Stimulated activated CD8-positive, alpha-beta memory T cell treated with anti-CD3 and anti-CD28 coated beads, Interleukin-7, amount 100 ng/mL, for 1 hour (primary cell): ENCODE data around the gene GNAQ.

ENCODE experiments used
- DNase-seq, 2 donors: peaks; one replicate each; pipeline ENCODE4 v3.0.0-alpha.2; 2020; ENCODE audit warnings: low read depth in 2 of 2

GNAQ gene

DNA sequence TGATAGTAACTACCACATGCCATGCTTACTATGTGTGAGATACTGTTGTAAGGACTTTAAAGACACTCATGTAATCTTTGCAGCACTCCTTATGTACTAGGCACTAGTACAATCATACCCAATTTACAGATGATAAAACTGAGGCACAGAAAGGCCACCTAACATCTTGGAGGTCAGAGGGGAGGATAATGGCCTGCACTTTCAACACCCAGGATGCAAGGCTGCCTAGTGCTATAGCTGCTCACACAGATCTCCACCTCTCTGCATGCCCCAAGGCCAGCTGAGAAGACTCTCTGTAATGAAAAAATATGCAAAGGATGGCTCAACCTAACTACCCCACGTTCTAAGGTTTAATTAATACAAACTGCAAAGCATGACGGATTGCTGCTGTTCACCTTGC, 57.2 kb downstream of the GNAQ start:
- no peak for DNase-seq

DNA sequence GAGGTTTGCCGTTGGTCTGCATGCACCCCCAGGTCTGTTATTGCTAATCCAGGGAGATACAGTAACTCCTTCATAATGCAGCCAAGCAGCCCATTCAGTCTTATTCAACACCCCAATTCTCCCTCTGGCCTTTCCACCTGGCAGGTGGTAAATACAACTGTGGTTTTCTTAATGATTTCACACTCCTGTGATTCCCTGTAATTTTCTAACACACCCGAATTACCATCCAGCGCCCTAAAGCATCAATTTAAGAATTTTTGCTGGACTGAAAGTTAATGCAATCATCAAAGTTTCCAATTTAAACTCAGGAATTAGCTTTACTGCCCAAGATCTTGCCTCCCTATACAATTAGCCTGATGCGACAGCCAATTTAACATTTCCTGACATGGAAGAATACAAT, 62.5 kb downstream of the GNAQ start:
- DNase-seq: no peak

DNA sequence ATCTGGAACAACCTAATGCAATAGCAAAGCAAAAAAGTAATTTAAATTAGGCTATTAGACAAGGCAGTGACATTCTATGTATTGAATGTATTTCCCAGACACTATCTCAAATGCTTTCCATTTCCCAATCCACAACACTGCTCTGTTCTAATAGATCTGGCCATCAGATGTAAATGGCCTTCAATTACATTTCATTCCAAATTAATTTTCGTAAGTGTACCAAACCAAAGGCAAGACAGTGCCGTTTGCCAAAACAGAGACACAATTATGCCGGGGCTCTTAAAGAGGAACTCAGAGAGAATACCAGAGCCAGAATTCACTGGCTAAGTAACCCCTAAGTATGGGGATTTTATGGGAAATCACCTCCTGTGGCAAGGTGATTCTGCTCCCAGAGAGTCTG, 63.1 kb downstream of the GNAQ start:
- DNase-seq: no peak

DNA sequence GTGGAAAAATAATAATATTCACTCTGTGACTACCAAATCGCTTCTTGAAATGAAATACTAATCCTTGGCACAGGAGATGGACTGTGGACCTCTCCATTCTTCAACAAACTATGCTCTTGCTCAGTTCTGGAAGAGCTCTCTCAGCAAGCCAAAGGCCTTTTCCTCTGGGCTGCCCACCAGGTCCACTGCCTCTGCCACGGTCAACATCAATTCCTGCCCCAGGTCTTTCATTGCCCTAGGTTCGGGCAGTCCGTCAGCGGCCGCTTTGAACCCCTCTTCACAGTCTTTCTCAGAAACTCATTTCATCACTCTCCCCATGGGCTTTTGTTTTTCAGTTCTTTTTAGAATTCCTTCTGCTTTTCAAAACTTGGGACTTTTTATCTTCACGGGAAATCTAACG, 64.9 kb downstream of the GNAQ start:
- no peak for DNase-seq

DNA sequence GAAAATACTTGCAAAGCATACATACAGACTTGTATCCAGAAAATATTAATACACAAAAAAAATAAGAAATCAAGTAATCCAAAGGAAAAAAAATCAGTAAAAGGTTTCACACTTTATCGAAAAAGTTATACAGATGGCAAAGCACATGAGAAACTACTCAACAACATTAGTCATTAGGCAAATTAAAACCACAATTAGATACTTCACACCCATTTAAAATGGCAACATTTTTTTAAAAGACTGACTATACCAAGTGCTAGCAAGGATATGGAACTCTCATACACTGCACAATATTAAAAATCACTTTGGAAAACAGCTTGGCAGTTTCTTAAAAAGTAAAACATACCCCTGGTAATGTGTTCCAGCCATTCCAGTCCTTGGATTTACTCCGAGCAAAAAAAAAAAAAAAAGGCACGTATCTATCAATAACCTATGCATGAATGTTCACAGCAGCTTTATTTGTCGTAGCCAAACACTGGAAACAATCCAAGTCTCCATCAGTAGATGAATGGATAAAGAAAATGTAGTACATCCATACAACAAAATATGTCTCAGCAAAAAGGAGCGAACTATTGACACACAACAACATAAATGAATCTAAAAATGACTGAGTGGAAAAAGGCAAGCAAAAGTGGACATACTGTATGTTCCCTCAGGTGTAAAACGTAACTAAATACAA, 66.0 kb downstream of the GNAQ start:
- DNase-seq: no peak

DNA sequence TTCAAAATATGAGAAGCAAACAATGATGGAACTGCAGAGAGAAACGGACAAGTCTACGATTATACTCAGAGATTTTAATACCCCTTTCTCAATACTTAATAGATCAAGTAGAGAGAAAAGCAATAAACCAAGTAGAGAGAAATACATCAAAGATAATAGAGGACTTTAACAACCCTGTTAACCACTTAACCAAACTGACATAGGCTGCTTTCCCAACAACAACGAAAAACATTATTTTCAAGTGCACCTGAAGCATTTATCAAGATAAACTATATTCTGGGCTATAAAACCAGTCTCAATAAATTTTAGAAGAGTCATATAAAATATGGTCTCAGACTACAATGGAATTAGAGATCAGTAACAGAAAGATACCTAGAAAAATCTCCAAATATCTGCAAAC, 67.4 kb downstream of the GNAQ start:
- DNase-seq: no peak

DNA sequence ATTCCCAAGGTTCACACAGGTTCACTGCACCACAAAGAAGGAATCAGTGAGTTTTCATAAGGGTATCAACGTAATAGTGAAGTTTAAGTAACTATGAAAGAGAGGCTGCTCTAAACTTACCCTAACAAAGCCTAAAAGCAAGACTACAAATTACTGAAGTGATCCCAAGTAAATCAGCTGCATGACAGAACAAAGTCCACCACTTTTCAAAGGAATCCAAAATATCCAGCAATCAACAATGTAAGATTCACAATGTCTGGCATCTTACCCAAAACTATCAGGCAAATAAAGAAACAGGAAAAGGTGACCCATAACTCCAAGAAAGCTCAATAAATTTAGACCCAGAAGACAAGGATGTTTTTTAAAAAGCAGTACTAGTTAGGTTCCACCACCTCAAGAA, 70.1 kb downstream of the GNAQ start:
- no peak for DNase-seq

DNA sequence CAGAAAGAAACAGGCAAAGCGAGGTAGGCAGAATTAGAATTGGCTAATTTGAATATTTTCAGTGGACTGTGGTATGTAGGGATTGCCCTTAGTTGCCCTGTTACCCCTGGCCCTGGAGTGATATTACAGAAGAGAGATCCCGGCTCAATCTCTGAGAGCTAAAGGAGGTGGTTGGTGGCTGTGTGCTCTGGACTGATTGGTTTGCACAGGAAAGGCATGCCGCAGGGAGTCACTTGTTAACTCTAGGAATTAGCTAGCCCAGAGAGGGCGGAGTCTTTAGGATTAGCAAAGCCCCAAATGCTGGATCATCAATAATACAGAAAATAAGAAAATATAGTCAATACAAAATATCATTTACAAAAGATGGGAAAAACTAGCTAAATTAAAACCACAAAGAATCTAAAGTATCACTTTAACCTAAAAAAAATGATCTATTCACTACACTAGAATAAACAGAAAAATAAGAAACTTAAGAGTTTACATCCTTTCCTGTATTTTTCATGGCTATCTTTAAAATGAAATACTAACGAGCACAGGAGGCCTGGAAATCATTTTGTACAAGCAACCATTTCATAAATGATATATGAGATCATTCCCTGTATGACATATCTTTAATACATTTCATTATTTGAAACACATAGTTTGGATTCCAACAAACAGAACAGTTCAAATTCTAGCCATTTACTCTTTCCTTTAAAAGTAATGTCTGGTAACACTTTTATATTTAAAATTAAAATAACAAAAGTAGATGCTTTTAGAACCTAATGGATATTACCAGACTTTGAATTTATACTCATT, 71.1 kb downstream of the GNAQ start:
- DNase-seq: no peak

DNA sequence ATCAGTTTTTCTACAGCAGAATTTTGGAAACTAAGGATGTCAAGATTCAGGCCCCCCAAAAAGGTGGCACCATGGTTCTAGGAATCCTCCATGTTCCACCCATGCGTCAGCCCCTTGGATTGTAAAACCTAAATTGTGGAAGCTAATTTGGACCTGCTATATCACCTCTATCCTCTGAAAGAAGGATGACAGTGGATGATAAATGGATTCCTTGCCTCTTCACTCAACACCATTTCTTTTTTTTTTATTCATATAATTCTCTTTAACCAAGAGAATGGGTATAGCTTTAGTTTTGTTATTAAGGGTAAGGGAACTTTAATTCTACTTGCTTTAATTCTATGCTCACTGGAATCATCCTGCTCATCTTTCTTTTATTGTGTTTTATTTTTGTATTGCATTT, 71.8 kb downstream of the GNAQ start:
- no peak for DNase-seq

DNA sequence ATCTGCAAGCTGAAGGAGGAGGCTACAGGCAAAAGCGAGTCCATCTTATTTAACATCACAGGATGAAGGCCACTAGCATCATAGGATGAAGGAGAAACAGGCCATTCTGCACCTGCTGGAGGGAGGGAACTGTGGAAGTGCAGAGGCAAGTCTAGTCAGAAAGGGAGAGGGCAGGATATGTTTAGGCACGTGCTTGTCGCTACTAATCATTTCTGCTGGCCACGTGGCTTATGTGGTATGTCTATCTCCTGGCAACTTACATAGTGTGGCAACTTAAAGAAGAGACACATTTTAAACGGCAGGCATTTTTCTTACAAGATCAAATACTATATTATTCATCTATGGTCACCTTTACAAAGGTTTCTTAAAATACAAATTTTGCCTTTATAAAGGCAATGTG, 74.0 kb downstream of the GNAQ start:
- no peak for DNase-seq

DNA sequence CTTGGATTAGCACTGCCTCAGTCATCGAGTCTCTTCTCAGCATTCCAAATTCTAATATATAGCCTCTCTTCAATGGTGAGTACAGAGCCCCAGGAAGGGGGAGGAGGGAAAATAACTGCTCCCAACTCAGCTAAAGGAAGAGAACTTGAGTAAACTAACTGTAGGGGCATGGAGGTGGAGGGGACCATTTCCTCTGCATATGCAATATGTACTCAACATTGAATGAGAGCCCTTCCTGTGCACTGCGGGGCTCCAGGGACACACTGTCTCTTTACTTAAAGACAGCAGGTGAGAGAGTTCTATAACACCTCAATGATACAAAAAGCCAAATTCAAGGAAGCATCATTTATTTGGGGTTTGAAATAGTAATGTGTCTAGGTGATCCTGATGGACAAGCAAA, 75.1 kb downstream of the GNAQ start:
- DNase-seq: no peak

DNA sequence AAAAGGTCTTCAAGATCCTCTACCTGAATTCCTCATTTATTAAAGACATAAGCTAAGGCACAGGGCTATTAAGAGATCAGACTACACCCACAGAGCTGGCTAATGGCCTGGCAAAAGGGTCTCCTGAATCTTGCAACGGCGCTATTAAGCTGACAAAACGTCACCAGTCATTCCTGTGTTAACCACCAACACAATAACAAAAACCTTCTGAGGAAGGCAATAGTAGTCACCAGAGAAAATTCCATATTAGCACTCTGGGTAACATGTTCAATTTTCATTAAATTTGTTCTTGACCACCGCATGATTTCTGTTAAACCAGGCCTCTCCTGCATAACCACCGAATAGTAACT, 77.0 kb downstream of the GNAQ start:
- no peak for DNase-seq

DNA sequence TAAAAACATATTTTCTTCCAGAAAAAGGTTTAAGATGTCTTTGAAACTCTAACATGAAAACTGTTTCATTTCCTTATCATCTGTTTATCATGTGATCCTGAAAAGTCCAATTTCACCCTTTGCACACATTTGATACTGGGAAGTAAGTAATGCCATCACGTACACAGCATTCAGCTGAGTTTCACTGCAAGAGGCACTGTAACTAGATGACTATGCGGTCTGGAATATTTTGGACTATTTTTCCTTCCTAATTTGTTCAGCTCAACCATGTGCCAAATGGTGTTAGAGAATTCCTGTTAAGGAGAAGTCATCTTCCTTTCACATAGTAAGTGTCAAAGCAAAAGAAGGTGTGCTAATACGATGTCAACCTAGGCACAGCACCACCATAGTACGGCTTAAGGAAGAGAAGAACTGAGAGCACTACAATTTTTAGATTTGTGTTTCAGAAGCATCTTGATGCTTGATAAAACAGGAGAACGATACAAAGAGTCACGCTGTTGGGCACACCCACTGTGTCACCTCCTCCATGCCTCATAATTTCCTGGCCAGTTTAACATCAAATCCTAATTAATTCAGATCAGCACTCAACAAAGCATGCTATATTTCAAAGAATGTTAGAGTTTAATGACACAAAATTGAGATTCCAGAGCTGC, 77.5 kb downstream of the GNAQ start:
- DNase-seq: no peak

DNA sequence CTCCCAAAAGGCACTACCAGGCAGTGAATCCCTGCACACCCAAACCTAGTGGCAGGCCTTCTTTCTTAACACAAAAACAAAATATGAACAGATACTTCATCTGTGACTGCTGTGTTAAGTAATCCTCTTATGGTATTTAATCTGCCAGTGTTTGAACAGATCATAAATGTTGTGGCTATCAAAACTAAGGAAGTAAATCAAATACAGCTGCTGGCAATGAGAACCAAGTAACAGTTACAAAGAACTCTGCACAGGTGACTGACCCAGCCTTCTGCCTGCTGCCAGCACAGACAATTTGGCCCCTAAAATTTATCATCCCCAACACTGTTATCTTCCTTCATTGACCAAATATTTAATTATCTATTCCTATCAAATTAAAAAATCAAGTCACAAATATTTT, 78.0 kb downstream of the GNAQ start:
- DNase-seq: no peak

DNA sequence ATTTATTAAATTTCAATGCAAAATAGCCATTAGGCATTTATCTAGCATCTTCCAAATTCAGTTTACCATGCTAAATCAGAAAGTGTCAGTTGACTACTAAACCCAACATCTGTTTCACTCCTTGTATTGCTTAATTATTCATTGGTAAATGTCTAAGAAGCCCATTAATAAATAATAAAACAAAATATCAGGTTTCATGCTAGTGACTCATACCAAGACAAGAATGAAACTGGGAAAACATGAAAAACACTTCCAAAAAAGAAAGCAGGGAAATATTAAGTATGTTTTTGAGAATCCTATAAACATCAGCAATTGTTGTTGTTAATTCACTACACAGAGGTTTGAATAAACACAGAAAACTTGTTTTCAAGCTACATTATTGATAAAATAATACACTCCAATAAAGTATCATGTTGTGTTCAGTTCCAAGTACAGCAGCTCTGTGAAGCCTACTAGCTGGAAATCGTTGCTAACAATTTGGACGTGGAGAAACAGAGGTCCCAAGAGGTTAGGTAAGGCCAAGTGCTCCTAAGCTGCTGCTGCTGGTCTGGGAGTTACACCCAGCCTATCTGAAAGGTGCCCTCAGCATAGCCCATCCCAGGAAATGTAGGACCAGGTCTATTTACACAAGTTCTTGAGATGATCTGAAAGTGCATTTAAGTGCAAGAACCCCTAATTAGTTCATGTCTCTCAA, 78.8 kb downstream of the GNAQ start:
- no peak for DNase-seq

DNA sequence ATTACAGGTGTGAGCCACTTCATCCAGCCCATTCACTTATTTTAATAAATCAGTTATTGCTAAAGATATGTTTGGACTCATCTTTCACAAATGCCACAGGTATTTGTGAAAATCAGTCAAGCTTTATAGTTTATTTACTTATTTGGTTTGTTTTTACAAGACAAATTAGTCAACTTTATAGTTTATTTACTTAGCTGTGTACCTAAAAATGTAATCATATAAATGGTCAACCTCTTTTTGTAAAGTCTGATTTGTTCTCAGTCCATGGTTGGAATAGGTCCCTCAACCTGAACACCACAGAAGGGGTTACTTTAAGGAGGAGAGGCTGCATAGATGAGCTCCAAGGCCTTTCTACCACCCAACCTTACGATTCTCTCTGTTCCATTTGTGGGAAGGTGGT, 80.2 kb downstream of the GNAQ start:
- no peak for DNase-seq

DNA sequence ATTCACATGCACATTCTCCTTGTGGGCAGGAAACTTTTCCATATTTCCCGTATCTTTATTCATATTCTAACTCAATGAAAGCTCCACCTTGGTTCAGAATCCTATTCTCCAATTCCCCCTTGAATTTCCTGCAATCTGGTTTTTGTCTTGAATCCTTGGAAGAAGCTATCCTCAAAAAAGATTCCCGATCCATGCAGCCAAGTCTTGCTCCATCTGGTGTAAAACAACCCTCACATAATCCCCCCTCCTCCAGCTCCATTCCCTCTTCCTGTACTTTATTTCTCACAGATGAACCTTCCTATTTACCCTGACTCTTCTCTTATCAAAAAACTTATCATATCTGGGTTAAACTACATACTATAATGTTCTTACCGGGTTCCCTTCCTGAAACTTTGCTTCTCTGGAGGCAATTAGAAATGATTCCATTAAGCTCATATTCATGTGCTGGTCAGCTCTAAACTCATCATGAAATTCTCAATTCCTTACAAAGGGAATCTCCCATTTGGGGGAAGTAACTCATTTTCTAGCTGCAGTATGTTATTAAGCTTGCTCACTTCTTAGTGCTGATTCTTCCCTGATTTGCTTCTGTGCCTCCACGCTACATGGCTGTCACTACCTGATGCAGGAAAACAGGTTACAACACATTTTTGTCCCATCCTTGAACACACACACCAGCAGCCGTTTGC, 81.7 kb downstream of the GNAQ start:
- no peak for DNase-seq

DNA sequence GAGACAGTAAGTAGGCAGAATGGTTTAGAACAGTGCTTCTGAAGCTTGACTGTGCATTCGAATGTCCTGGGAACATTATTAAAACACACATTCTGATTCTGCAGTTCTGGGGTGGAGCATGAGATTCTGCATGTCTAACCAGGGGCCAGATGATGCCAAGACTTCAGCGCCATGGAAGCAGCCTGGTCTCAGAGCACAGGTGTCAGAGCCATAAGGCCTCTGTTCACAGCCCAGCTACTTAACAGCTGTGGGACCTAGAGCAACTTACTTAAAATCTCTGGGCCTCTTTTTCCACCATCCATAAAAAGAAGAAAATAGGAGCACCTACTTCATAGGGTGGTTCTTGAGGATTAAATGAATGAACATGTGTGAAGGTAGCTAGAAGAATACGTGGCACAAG, 84.0 kb downstream of the GNAQ start:
- no peak for DNase-seq

DNA sequence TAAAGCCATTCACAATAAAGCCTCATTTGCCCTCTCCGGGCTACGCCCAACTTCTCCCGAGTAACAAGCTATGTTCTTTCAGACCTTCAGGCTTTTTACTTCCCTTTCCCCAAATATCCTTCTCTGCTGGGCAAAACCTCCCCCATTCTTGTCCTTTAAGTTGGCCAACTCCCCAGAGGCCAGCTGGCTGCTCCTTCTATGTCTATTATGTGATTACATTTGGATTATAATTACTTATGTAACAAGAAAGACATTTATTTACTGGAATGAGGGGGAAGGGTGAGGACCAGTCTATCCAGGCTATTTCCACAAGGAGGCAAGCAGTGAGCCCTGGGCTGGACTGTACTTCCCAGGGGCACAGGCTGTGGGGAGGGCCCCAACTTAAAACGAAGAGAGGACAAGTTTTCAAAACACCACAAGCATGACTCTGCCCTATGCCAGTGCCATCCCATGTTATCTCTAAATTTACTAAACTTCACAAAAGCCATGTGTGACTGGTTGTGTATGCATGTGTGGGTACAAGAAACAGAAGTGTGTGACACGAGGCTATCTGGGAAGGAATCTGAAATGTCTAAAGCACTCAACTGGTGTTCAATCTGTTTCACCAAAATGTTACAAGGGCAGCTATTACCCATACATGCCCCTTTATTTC, 84.5 kb downstream of the GNAQ start:
- DNase-seq: no peak

DNA sequence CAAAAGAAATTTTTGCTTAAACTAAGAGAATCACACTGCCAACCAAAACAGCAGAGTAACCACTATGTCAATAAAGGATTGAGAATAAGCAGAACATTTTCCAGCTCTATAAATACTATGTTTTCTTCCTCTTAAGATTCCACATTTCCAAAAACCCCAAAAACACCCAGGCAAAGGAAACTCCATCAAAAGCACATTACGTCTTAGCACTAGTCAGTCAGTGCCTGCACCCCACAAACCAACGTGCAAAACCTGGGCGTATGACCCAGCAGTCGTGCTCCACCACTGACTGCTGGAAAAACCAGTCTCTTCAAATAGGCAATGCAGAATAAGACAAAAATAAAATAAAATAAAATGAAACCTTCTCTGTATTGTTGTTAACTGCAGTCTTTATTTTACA, 85.3 kb downstream of the GNAQ start:
- DNase-seq: no peak

DNA sequence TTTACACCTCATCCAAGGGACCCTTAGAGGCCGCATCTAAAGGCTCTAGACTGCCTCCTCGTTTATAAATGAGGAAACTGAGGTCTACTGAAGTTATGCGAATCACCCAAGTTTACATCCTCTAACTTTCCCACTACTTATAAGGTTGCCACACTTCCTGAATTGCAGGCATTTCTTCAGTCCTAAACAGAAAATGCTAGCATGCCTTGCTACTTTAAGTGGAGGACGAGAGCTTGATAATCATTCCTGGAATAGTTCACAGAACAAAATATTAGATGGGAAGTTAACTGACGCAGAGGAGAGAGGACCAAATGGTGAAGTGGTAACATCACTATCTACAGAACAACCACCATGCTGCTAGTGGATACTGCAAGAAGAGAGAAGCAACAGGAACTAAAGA, 85.8 kb downstream of the GNAQ start:
- DNase-seq: no peak
